Stimulated activated naive CD8-positive, alpha-beta T cell treated with anti-CD3 and anti-CD28 coated beads, Interleukin-15, Interleukin-2, amounts not matched to agents 100 ng/mL and 50 ng/mL, for 24 hours (primary cell): ENCODE data around the gene TFCP2.
"Not testable (repeated sequence)": the region's sequence is repeated elsewhere in the genome, so short reads cannot be mapped to it uniquely, and the experiment has no call there.

ENCODE experiments used
- H3K27ac Mint-ChIP-seq: one replicate; pipeline ENCODE4 v1.8.0; 2021; ENCODE audit warnings: mild to moderate bottlenecking, mixed read lengths
- H3K27me3 Mint-ChIP-seq: one replicate; pipeline ENCODE4 v1.8.0; 2021; ENCODE audit warnings: mixed read lengths
- H3K36me3 Mint-ChIP-seq: one replicate; pipeline ENCODE4 v1.8.0; 2021; ENCODE audit warnings: low read depth, mixed read lengths
- H3K4me1 Mint-ChIP-seq: one replicate; pipeline ENCODE4 v1.8.0; 2021; ENCODE audit warnings: low read depth, mixed read lengths
- H3K4me3 Mint-ChIP-seq: one replicate; pipeline ENCODE4 v1.8.0; 2021; ENCODE audit warnings: mild to moderate bottlenecking, mixed read lengths
- H3K9me3 Mint-ChIP-seq: one replicate; pipeline ENCODE4 v1.8.0; 2021; ENCODE audit warnings: mixed read lengths

Gene TFCP2, protein sequence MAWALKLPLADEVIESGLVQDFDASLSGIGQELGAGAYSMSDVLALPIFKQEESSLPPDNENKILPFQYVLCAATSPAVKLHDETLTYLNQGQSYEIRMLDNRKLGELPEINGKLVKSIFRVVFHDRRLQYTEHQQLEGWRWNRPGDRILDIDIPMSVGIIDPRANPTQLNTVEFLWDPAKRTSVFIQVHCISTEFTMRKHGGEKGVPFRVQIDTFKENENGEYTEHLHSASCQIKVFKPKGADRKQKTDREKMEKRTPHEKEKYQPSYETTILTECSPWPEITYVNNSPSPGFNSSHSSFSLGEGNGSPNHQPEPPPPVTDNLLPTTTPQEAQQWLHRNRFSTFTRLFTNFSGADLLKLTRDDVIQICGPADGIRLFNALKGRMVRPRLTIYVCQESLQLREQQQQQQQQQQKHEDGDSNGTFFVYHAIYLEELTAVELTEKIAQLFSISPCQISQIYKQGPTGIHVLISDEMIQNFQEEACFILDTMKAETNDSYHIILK

DNA sequence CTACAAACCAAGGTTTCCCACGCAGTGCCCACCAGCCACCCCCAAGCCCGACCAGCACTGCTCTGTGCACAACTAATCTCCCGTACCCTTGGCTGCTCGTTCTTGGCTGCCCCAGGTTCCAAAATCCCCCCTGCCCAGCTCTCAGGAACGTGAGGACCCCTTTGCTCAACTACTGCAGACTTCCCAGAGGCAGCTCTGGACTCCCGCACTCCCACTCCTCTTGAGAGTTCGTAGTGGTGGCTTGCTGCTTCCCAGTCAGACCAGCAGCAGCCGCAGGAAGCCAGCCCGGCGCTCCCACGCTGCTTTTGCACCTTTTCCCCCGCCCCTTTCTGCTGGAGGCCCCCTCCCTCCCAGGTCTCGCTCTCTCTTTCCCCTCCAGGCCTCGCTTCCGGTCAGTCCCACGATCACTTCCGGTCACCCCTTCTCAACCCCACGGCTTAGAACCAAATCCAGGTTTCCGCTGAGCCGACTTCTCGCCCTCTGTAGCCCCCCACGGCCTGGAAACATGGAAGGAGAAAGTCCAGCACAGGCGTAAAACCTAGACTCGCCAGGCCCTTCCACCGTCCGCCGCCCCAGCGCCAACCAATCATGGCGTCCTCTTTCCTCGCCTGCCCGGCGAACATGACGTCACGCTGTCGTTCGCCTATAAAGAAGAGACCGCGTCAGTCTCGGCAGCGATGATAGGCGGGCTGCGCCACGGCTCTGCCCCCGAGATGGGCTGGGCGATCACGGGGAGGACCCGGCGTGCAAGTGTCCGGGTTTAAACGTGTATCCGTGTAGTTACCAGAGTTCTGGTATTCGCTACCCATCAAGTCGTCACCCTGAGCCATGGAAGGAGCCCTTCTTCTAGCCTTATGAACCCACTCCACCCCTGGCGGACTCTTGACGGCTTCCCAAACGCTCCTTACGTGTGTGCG lies at the start of gene TFCP2:
Gene TFCP2, minus strand, starts transcription at position 621 of the 917 bp plus-strand sequence. CDS start 713 bp downstream, outside the sequence.
- Mint-ChIP-seq H3K4me1 (peaks cover 21% of the 10 kb centered on the region), H3K27ac (peak within 1 kb of the TSS; percentile 84), H3K4me3 (no peak within 1 kb of the TSS), H3K9me3 (no peaks in the 10 kb centered on the region), H3K27me3 (no peaks in the 10 kb centered on the region), H3K36me3 (peaks cover 15% of the 10 kb centered on the region)

DNA sequence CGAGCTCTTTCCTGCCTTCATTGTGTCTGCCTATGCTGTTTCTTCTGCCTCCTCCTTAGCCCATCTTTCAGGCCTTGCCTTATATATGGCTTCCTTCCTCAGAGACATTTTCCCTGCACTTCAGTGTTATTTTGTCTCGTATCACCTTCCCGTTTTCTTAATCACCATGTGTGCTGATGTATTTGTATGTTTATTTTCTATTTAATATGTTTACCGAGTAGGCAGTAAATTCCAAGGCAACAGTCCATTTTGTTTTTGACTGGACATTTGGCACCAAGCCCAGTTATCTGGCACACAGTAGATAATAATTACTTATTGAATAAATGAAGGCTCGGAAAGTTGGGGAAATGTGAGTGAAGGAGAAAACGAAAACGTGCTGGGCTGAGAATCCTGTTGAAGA lies 49.5 kb upstream of the TFCP2 start:
- Mint-ChIP-seq H3K27me3 (no peaks in the 10 kb centered on the region), H3K4me3 (no peak overlapping the region), H3K9me3 (no peaks in the 10 kb centered on the region), H3K36me3 (no peaks in the 10 kb centered on the region), H3K27ac (no peak overlapping the region), H3K4me1 (peaks cover 15% of the 10 kb centered on the region)

DNA sequence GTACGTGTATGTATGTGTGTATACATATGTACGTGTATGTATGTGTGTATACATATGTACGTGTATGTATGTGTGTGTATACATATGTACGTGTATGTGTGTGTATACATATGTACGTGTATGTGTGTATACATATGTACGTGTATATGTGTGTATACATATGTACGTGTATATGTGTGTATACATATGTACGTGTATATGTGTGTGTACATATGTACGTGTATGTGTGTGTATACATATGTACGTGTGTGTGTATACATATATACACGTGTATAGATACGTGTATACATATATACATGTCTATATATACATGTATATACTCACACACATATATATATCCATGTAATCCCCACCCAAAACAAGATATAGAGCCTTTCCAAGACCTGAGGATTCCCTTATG lies 46.9 kb upstream of the TFCP2 start:
- not testable (repeated sequence) for H3K9me3 Mint-ChIP-seq, H3K4me3 Mint-ChIP-seq, H3K36me3 Mint-ChIP-seq, H3K27me3 Mint-ChIP-seq, H3K27ac Mint-ChIP-seq
- peaks cover 20% of the 10 kb centered on the region for H3K4me1 Mint-ChIP-seq

DNA sequence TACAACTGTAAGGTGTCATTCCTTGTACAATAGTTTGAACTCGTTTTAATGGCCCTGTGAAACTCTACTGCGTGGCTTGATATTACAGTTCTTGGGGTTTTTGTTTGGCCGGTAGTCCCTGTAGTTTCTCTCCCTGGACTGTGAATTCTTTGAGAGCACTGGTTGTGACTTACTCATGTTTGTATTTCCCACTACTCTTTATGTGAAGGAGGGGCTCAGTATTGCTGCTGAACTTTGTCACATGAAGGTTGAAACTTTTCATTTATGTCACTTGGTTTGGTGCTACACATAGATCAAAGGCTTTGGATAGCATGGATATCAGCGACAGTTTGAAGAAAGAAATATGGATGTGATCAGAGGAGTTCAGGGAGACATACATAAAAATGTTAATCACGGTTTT lies 46.4 kb upstream of the TFCP2 start:
- H3K27ac Mint-ChIP-seq: peak overlapping the region; percentile 99
- H3K4me1 Mint-ChIP-seq: peaks cover 20% of the 10 kb centered on the region
- H3K4me3 Mint-ChIP-seq: peak overlapping the region; percentile 88
- no peaks in the 10 kb centered on the region for H3K27me3 Mint-ChIP-seq
- no peaks in the 10 kb centered on the region for H3K9me3 Mint-ChIP-seq
- H3K36me3 Mint-ChIP-seq: no peaks in the 10 kb centered on the region

DNA sequence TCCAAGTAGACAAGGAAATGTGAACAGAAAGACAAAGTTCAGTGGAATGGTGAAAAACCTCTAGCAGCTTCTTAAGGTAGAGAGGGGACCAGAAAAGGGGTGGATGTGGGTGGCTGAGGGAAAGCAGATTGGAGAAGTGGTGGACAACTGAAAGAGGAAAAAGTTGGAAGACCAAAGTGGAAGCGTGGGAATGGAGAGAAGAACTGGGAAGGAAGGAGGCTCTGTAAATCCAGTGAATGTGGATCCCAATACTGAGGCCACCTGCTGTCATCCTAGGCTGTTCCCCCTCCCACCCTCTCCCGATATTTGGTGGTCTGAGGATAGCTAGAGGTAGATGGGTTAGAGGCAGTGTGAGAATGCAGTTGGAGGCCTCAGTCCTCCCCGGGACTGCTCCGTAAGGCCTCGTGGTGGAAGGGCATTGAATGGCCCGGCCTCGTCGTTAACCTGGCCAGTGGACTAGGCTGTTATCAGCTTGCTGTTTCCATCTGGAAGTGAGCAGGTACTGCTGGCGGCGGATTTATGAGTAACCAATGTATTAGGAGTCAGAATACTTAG lies 45.7 kb upstream of the TFCP2 start:
- H3K36me3 Mint-ChIP-seq: no peaks in the 10 kb centered on the region
- H3K27me3 Mint-ChIP-seq: no peaks in the 10 kb centered on the region
- H3K4me1 Mint-ChIP-seq: peaks cover 20% of the 10 kb centered on the region
- peak overlapping the region; percentile 99 for H3K27ac Mint-ChIP-seq
- peak overlapping the region; percentile 88 for H3K4me3 Mint-ChIP-seq
- H3K9me3 Mint-ChIP-seq: no peaks in the 10 kb centered on the region

DNA sequence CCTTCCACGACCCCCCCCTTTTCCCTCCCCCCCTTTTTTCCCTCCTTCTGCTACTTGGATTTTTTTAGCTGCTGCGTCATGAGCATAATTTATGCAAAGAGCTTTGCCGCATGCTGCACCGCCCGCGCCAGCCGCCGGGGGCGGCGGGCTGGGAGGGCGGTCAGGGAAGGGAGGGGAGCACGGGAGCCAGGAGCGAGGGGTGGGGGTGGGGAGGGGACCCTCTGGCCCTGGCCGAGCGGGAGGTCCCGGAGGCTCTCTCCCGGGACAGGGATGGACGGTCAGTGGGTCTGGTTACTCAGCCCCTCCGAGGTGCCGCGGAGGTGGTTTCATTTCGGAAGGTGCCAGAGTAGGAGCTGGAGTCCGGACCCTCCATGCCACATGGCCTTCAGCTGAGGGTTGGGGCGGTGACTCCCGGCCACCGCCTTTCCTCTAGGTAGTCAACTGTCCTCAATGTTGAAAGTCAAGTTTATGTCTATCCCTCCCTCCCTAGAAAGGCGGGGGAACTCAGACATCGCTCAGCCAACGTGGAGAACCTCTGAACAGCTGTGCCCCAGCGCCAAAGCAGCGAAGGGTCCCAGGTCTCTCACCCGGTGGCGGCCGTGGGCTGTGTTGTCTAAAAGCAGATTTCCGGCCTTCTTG lies 45.2 kb upstream of the TFCP2 start, which contains the start of gene POU6F1:
Gene POU6F1, minus strand, starts transcription at position 95 of the 639 bp plus-strand sequence. CDS start 11,226 bp downstream, outside the sequence.
- Mint-ChIP-seq H3K27me3 (no peaks in the 10 kb centered on the region), H3K4me3 (peak within 1 kb of the TSS; percentile 88), H3K36me3 (no peaks in the 10 kb centered on the region), H3K4me1 (peaks cover 20% of the 10 kb centered on the region), H3K9me3 (no peaks in the 10 kb centered on the region), H3K27ac (peak within 1 kb of the TSS; percentile 99)

DNA sequence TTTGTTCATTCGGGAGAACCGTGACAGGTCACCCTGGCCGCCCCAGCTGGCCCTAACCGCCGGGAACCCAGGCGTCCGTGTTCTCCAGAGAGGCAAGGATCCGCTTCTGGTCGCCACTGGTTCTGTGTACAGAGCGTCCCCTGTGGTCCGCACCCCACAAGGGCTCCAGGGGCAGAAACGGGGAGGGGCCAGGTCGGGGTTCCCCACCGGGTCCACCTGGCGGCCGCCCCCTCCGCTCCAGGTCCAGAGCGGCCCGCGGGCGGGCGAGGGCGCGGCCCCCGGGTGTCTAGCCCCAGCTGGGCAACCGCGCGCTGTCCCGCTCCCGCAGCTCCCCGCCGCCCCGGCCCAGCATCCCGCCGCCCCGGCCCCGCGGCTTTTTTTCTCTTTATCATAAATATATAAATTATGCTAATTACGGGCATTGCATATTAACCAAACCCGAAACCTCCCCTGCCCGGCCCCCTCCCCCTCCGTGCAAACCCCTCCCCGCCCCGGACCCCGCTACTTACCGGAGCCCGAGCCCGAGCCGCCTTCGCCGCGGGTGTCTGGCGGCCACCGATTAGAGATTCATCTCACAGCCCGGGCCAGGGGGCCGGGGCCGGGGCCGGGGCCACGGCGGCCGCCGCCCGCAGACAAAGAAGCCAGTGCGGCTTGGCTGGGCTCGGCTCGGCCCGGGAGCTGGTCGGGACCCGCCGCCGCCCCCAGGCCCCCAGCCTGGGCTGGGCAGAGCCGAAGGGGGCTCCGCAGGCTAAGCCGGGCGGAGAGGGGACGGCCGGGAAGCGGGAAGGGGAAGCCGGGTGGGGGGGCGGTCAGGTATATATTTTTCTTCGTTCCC lies 44.4 kb upstream of the TFCP2 start:
- H3K4me3 Mint-ChIP-seq: peak overlapping the region; percentile 88
- H3K36me3 Mint-ChIP-seq: no peaks in the 10 kb centered on the region
- H3K27me3 Mint-ChIP-seq: no peaks in the 10 kb centered on the region
- no peaks in the 10 kb centered on the region for H3K9me3 Mint-ChIP-seq
- H3K27ac Mint-ChIP-seq: no peak overlapping the region
- peaks cover 20% of the 10 kb centered on the region for H3K4me1 Mint-ChIP-seq

DNA sequence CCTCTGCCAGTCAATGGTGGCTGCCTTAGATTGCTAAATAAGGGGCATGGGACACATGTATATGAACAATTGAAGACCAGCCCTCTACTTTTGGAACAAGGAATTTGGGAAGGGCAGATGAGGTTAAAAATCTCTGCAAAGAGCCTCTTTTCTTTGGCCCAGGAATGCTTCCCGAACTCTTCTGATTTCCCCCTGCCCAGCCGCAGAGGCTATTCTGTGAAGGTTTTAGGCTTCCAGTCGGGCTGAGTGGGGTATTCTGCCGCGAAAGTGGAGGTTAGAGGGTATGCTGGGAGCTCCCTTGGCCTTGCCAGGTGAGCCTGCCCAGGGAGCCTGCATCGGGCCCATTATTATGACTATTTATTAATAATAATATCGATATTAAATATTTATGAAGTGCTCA lies 43.7 kb upstream of the TFCP2 start:
- Mint-ChIP-seq H3K4me3 (peak overlapping the region; percentile 58), H3K9me3 (no peaks in the 10 kb centered on the region), H3K27me3 (no peaks in the 10 kb centered on the region), H3K4me1 (peaks cover 20% of the 10 kb centered on the region), H3K36me3 (no peaks in the 10 kb centered on the region), H3K27ac (no peak overlapping the region)

DNA sequence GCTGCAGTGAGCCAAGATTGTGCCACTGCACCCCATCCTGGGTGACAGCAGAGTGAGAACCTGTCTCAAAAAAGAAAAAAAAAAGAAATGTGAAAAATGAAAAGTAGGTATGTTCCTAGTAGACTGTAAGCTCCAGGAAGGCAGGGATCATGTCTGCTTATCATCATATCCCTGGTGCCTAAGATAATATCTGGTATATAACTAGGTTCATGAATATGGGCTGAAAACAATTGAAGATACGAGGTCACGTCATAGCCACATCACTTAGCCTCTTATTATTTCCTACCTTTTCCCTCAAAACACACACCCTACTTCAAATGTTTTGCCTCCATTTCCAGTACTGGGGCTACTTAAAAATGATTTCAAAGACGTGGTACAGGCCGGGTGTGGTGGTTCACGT lies 42.0 kb upstream of the TFCP2 start:
- Mint-ChIP-seq H3K4me3 (no peak overlapping the region), H3K27me3 (no peaks in the 10 kb centered on the region), H3K36me3 (no peaks in the 10 kb centered on the region), H3K4me1 (peaks cover 20% of the 10 kb centered on the region), H3K27ac (peak overlapping the region; percentile 26), H3K9me3 (no peaks in the 10 kb centered on the region)

DNA sequence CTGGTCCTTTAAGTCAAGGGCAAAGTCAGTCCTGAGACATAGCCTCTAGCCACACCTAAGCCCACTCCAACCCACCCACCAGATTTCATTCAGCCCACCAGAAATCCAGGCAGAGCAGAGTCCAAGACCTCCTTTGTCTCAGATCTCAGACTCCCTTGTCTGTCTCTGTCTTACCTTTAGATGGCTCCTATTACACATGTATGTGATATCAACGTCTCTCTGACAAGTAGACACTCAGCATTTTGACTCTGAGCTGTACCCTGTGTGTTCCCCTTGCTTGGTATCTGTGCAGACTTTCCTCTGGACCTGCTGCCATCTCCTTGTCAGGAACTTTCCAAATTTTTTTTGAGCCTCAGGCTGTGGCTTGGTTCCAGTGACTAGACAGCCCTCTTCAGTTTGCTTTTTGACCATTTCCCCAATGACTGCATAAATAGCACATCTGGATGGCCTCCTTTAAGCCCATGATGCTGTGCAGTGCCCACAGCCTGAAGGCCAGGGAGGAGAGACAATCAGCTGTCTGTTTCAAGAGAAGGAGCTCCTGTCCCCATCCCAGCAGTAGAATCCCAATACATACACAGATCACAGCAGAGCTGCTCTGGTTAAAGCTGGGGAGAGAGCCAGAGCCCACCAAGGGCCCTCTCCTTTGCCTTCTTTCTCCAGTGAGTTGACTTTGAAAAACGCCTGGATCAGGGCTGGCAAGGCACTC lies 37.9 kb upstream of the TFCP2 start:
- Mint-ChIP-seq H3K36me3 (no peaks in the 10 kb centered on the region), H3K27ac (no peak overlapping the region), H3K9me3 (no peaks in the 10 kb centered on the region), H3K4me3 (no peak overlapping the region), H3K4me1 (no peaks in the 10 kb centered on the region), H3K27me3 (no peaks in the 10 kb centered on the region)

DNA sequence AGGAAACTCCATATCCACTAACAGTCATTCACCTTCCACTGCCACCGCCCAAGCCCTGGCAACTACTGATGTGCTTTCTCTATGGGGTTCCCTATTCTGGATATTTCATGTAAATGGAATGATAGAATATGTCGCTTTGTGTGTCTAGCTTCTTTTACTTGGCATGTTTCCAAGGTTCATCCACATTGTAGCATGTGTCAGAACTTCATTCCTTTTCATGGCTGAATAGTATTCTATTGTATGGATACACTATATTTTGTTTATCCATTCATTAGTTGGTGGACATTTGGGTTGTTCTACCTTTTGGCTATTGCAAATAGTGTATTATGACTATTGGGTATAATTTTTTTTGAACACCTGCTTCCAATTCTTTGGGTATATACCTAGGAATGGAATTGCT lies 36.3 kb upstream of the TFCP2 start:
- no peaks in the 10 kb centered on the region for H3K27me3 Mint-ChIP-seq
- no peaks in the 10 kb centered on the region for H3K36me3 Mint-ChIP-seq
- H3K4me3 Mint-ChIP-seq: no peak overlapping the region
- H3K4me1 Mint-ChIP-seq: no peaks in the 10 kb centered on the region
- no peaks in the 10 kb centered on the region for H3K9me3 Mint-ChIP-seq
- no peak overlapping the region for H3K27ac Mint-ChIP-seq

DNA sequence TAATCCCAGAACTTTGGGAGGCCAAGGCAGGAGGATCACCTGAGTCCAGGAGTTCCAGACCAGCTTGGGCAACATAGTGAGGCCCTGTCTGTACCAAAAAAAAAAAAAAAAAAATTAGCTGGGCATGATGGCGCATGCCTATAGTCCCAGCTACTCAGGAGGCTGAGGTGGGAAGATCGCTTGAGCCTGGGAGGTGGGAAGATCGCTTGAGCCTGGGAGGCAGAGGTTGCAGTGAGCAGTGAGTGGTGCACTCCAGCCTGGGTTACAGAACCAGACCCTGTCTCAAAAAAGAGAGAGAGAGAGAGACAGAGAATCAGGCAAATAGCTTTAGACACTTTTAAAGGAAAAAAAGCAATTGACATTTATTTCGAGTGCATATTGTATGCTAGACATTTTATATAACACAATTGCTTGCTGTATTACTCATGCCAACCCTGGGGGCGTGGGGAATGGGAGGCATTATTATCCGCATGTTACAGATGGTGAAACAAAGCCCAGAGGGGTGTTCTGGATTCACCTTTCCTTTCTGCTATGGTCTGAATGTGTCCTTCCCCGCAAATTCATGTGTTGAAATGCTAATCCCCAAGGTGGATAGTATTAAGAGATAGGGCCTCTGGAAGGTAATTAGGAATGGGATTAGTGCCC lies 35.2 kb upstream of the TFCP2 start:
- Mint-ChIP-seq H3K27me3 (no peaks in the 10 kb centered on the region), H3K36me3 (no peaks in the 10 kb centered on the region), H3K4me1 (no peaks in the 10 kb centered on the region), H3K27ac (peak overlapping the region; percentile 26), H3K9me3 (no peaks in the 10 kb centered on the region), H3K4me3 (no peak overlapping the region)

DNA sequence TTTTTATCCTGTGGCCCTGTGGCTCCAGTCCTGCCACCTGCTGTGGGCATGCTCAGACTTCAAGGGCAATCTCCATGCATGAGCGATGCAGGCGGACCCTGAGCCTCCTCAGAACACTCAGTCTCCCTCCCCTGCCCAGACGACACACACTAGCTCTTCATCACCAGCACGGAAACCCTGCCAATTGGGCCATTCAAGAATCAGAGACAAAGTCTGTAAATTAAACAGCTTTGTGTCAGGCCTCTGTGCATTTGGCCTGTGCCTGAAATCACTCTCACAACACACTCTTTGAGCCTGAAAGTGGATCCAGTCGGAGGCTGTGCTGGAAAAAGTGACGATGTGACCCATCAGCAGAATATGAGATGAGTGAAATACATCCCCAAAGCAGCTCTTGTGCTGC lies 32.4 kb upstream of the TFCP2 start:
- Mint-ChIP-seq H3K27me3 (no peaks in the 10 kb centered on the region), H3K4me3 (no peak overlapping the region), H3K36me3 (no peaks in the 10 kb centered on the region), H3K9me3 (no peaks in the 10 kb centered on the region), H3K27ac (no peak overlapping the region), H3K4me1 (no peaks in the 10 kb centered on the region)
